Esophagus (tissue), 2 donors: ENCODE data around the gene MYO5A. TPM values are rescaled to one million over a fixed set of nuclear protein-coding genes. Genes with fewer than 3 reads are reported as not detected.
A peak's percentile ranks its signal among the peaks of the same experiment; 100 is the strongest.

Experiments used
- H3K27ac ChIP-seq, 2 donors: one replicate each; pipeline ENCODE4 v1.5.1; 2013; ENCODE audit warnings: low read depth in 2 of 2, mild to moderate bottlenecking in 2 of 2, inconsistent platforms in 1 of 2, low read length in 1 of 2, moderate library complexity in 1 of 2
- H3K27me3 ChIP-seq, 2 donors: one replicate each; pipeline ENCODE4 v1.6.1; 2013; ENCODE audit warnings: low read length in 2 of 2, control low read depth in 1 of 2, mild to moderate bottlenecking in 1 of 2; ENCODE audit not compliant: insufficient read depth in 2 of 2, control insufficient read depth in 1 of 2
- H3K36me3 ChIP-seq, 2 donors: one replicate each; pipeline ENCODE4 v1.6.1; 2013; ENCODE audit warnings: low read length in 1 of 2; ENCODE audit not compliant: control insufficient read depth in 2 of 2, insufficient read depth in 2 of 2
- H3K4me1 ChIP-seq, 2 donors: one replicate each; pipeline ENCODE4 v1.6.1; 2013; ENCODE audit warnings: low read length in 1 of 2; ENCODE audit not compliant: control insufficient read depth in 2 of 2, insufficient read depth in 2 of 2
- H3K4me3 ChIP-seq, 2 donors: one replicate each; pipeline ENCODE4 v1.5.1; 2013; ENCODE audit warnings: low read length in 2 of 2, mild to moderate bottlenecking in 2 of 2, low read depth in 1 of 2, moderate library complexity in 1 of 2
- H3K9me3 ChIP-seq, 2 donors: one replicate each; pipeline ENCODE4 v1.6.1; 2013; ENCODE audit warnings: mild to moderate bottlenecking in 2 of 2, low read depth in 1 of 2, low read length in 1 of 2, moderate library complexity in 1 of 2; ENCODE audit not compliant: control insufficient read depth in 2 of 2, insufficient read depth in 1 of 2
- WGBS, 2 donors: extraction: QIAGEN DNeasy Blood & Tissue Kit; methylation state at CpG; one replicate each; pipeline ENCODE4 v1.1.7; 2013; 5-methylcytosine and 5-hydroxymethylcytosine counted together
- polyA plus RNA-seq, 2 donors: library from polyadenylated mRNA; stranded (reverse); fragments of 200-250 nt; gene quantifications; one replicate each; pipeline ENCODE4 v1.2.3, GENCODE V29; 2013
- donor health status: healthy with polysubstance abuse.
- donor health status: Bipolar disorder and iron deficiency.

MYO5A gene
- polyA plus RNA-seq, 2 donors = 1.6 to 1.9 TPM

DNA sequence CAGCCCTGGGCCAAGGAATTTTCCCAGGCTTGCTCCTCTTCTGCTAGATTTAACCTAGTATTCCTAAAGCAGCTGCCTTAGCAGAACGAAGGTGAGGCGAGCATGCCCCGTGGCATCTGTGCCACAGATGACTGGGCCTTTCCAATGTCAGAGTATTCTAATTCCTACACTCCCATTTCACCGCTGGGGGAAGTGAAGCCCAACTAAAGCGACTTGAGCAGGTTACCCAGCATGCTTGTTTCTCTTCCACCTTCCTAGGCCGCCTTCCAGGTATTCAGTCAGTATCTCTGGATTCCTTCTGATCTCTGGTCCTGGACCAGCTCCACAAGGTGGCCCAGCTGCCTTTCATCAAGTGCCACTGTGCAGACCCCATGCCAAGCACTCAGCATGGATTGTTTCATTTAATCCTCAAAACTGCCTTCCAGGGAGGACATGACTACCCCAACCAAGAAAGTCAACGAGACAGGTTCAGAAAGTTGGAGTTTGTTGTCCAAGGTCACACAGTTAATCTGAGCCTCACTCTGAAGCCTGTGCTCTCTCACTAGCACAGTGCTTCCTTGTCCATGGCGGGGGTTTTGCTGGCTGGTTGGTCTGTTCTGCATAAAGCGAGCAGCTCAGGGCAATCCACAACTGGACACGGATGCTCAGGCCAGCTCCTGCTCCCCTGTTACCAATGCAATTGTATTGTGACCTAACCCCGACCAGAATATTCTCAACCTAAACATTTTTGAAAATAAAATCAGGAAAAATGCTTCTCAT lies 248.2 kb downstream of the MYO5A start:
- Histone ChIP-seq H3K27me3 (no peaks in the 10 kb centered on the region), H3K9me3 (no peaks in the 10 kb centered on the region), H3K36me3 (peaks cover 0 to 7% of the 10 kb centered on the region in 2 donors), H3K4me3 (no peak overlapping the region), H3K27ac (no peak overlapping the region), H3K4me1 (peaks cover 0 to 3% of the 10 kb centered on the region in 2 donors)
- 76 to 91% methylated on average over 11 of the region's 11 CpGs for WGBS, 2 donors

DNA sequence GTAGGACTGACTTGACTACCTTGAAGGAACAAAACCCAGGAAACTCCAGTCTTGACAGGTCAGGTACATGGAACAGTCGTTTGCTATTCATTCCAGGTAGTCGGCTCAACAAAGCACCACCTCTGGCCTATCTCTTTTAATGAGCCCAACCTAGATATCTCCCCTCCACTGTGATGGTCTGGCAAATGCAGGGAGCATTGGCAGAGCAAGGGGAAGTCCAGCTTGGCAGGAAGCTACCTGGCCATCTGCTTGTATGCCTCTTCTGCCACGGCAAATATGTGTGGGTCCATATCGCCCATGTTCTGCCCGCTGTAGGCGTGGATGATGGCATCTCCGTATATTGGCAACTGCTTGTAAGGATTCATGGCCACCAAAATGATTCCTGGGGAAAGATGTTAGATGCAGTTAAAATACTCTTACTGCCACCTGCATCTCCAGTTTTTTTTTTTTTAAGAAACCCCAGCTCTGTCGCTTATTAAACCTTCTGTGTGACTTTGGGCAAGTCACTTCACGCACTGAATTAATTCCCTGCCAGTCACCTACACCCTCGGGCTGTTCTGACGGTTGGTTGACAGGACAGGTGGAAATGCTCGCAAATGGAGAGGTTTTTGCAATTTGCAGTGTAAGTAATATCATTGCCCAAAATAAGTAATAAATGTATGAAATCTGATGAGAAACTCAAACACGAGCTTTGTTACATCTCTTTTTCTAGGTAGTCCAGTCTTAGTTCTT lies 249.9 kb downstream of the MYO5A start:
- WGBS, 2 donors = 67 to 71% methylated on average over 13 of the region's 13 CpGs
- Histone ChIP-seq H3K27me3 (no peaks in the 10 kb centered on the region), H3K36me3 (peaks cover 0 to 7% of the 10 kb centered on the region in 2 donors), H3K4me1 (peaks cover 0 to 3% of the 10 kb centered on the region in 2 donors), H3K27ac (no peak overlapping the region), H3K4me3 (no peak overlapping the region), H3K9me3 (no peaks in the 10 kb centered on the region)

GRCh38 chr15:52278135-52278534 lies 250.5 kb downstream of the MYO5A start:
- WGBS, 2 donors = 80 to 86% methylated on average over 3 of the region's 3 CpGs
- no peak overlapping the region for H3K27ac ChIP-seq
- H3K36me3 ChIP-seq = peaks cover 0 to 5% of the 10 kb centered on the region in 2 donors

DNA sequence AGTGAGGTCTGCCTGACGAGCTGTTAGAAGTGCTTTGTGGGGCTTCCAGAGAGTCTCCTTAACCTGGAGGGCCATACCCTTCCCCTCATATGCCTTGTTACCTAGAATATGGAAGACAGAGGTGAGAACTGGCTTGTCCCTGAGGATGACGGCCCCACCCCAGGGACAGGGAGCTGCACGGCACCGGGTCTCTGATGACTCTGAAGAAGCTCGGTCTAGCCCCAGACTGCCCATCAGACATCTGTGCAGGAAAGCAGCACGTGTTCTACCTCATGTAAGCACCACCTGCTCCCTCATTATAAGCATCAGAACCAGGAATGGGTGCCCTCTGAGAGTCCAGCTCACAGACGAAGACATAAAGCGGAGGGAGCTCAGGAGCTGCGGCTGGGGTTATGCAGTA lies 251.1 kb downstream of the MYO5A start:
- Histone ChIP-seq H3K4me3 (no peak overlapping the region), H3K4me1 (peaks cover 0 to 3% of the 10 kb centered on the region in 2 donors), H3K36me3 (peaks cover 0 to 5% of the 10 kb centered on the region in 2 donors), H3K9me3 (no peaks in the 10 kb centered on the region), H3K27me3 (no peaks in the 10 kb centered on the region), H3K27ac (no peak overlapping the region)
- 93 to 94% methylated on average over 9 of the region's 9 CpGs for WGBS, 2 donors

More at GRCh38 chr15:52278135-52278534, 250.5 kb downstream of the MYO5A start:
- H3K27me3 ChIP-seq = no peaks in the 10 kb centered on the region
- peaks cover 0 to 3% of the 10 kb centered on the region in 2 donors for H3K4me1 ChIP-seq
- H3K4me3 ChIP-seq = no peak overlapping the region
- H3K9me3 ChIP-seq = no peaks in the 10 kb centered on the region

DNA sequence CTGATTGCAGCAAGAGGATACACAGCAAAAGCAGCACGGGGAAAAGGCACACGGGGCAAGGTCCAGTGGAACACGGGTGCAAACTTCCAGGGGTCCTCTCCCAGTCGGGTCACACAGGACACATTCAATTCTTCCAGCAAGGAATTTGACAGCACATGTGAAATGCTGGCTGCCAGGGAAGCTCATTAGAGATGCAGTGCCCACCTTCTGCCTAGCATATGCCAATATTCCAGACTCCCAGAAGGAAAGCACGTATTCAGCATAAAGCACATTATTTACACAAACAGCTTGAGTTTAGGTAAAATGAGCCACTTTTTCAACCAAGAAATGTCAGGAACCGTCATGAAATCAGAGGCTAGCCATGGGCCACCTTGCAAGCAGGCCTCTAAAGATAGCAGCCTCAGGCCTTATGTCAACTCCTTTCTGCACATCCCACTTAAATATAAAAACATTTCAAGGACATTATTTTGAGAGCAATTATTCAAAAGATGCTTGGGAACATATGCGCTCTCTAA lies 252.4 kb downstream of the MYO5A start:
- Histone ChIP-seq H3K36me3 (no peaks in the 10 kb centered on the region), H3K4me3 (no peak overlapping the region), H3K9me3 (no peaks in the 10 kb centered on the region), H3K27me3 (no peaks in the 10 kb centered on the region), H3K27ac (no peak overlapping the region), H3K4me1 (peaks cover 0 to 3% of the 10 kb centered on the region in 2 donors)
- WGBS, 2 donors = 91 to 93% methylated on average over 7 of the region's 7 CpGs

- Histone ChIP-seq H3K9me3 (no peaks in the 10 kb centered on the region), H3K36me3 (peaks cover 0 to 20% of the 10 kb centered on the region in 2 donors), H3K4me3 (no peak overlapping the region), H3K27me3 (no peaks in the 10 kb centered on the region), H3K27ac (no peak overlapping the region), H3K4me1 (peaks cover 0 to 4% of the 10 kb centered on the region in 2 donors)
- WGBS, 2 donors = 79 to 85% methylated on average over 11 of the region's 11 CpGs
These were observed 265.0 kb downstream of the MYO5A start for GRCh38 chr15:52263563-52264282.

DNA sequence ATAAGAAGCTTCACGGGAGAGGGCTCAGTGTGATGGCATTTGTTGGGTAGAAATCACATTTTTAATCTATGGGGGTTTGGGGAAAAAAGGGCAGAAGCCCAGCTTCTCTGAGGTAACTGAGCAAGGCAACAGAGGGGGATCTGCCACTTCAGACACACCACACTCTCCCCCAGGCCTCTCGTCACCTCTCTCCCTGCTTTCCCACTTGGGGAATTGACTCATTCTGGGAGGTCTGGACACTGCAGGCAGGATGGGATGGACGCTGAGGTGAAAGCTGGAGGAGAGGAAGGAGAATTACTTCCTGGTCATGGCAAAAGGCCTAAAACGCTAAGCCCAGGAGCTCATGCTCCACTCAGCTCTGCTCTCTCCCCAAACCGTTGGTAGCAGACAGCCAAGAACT lies 266.3 kb downstream of the MYO5A start:
- Histone ChIP-seq H3K4me1 (peaks cover 0 to 6% of the 10 kb centered on the region in 2 donors), H3K36me3 (peaks cover 3 to 22% of the 10 kb centered on the region in 2 donors), H3K27me3 (no peaks in the 10 kb centered on the region), H3K9me3 (no peaks in the 10 kb centered on the region), H3K4me3 (no peak overlapping the region), H3K27ac (peak overlapping the region; percentile 40 to 65)
- 58 to 61% methylated on average over 5 of the region's 5 CpGs for WGBS, 2 donors

GRCh38 chr15:52261498-52262242 lies 267.0 kb downstream of the MYO5A start:
- Histone ChIP-seq H3K9me3 (no peaks in the 10 kb centered on the region), H3K27me3 (no peaks in the 10 kb centered on the region), H3K4me3 (no peak overlapping the region), H3K4me1 (peaks cover 0 to 6% of the 10 kb centered on the region in 2 donors), H3K36me3 (peaks cover 3 to 19% of the 10 kb centered on the region in 2 donors), H3K27ac (peak overlapping the region; percentile 45 to 48)
- 28 to 32% methylated on average over 8 of the region's 8 CpGs for WGBS, 2 donors

GRCh38 chr15:52261026-52261425 lies 267.7 kb downstream of the MYO5A start:
- peaks cover 3 to 16% of the 10 kb centered on the region in 2 donors for H3K36me3 ChIP-seq
- H3K4me3 ChIP-seq = no peak overlapping the region
- peak overlapping the region; percentile 45 to 48 for H3K27ac ChIP-seq
- no peaks in the 10 kb centered on the region for H3K27me3 ChIP-seq
- H3K9me3 ChIP-seq = no peaks in the 10 kb centered on the region
- peaks cover 0 to 6% of the 10 kb centered on the region in 2 donors for H3K4me1 ChIP-seq
- WGBS, 2 donors = 94 to 95% methylated on average over 10 of the region's 10 CpGs
